T-helper 17 cell (primary cell): Measurements from ENCODE around the gene GPR176. TPM values are rescaled to one million over a fixed set of nuclear protein-coding genes. Genes with fewer than 3 reads are reported as not detected.

Source experiments
- ATAC-seq: fragments of 150-1000 bp; cut with Tn5 transposase; 2 replicates; pipeline ENCODE4 v1.10.0; 2021; ENCODE audit warnings: mild to moderate bottlenecking, moderate library complexity
- DNase-seq, 3 donors: peaks; one replicate each; pipeline versions ENCODE4 v3.0.0 to v3.0.0-alpha.2; 2020 to 2021
- H3K9me3 ChIP-seq: one replicate; pipeline ENCODE4 v1.7.0; 2013; ENCODE audit warnings: low read length, mild to moderate bottlenecking; ENCODE audit not compliant: control insufficient read depth, poor library complexity, severe bottlenecking
- H3K27ac Mint-ChIP-seq: one replicate; pipeline ENCODE4 v1.8.0; 2022; ENCODE audit warnings: mild to moderate bottlenecking, moderate library complexity, mixed read lengths
- H3K27me3 Mint-ChIP-seq: one replicate; pipeline ENCODE4 v1.8.0; 2022; ENCODE audit warnings: mixed read lengths
- H3K36me3 Mint-ChIP-seq: one replicate; pipeline ENCODE4 v1.8.0; 2022; ENCODE audit warnings: low read depth, mixed read lengths
- H3K4me1 Mint-ChIP-seq: one replicate; pipeline ENCODE4 v1.8.0; 2022; ENCODE audit warnings: mild to moderate bottlenecking, mixed read lengths
- H3K4me3 Mint-ChIP-seq: one replicate; pipeline ENCODE4 v1.8.0; 2022; ENCODE audit warnings: mild to moderate bottlenecking, moderate library complexity, mixed read lengths
- total RNA-seq, 4 donors: library from RNA in 2 of 4; stranded (reverse) in 2 of 4; gene quantifications; one replicate each; pipeline ENCODE4 v1.2.3 and lab custom pipeline; 2022 to 2026

Gene GPR176
- total RNA-seq, 2 donors from 2014 or later, result not detected

DNA sequence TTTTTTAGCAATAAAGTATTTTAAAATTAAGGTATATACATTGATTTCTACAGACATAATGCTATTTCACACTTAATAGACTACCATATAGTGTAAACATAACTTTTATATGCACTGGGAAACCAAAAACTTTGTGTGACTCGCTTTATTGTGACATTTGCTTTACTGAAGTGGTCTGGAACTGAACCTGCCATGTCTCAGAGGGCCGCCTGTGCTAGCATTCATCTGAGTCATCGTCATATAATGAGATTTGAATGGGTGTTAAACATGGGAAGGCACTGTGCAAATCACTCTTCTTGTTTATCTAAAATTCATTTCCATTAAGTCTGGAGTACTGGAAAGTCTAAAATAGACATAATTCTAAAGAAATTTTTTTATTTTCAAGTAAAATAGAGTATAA, 26.8 kb upstream of the GPR176 start:
- DNase-seq (no peak), ATAC-seq (no peak)
- Mint-ChIP-seq H3K4me3 (no peak overlapping the region), H3K27me3 (no peaks in the 10 kb centered on the region), H3K4me1 (peaks cover 4% of the 10 kb centered on the region), H3K27ac (no peak overlapping the region), H3K36me3 (peaks cover 15% of the 10 kb centered on the region)
- no peaks in the 10 kb centered on the region for H3K9me3 ChIP-seq

DNA sequence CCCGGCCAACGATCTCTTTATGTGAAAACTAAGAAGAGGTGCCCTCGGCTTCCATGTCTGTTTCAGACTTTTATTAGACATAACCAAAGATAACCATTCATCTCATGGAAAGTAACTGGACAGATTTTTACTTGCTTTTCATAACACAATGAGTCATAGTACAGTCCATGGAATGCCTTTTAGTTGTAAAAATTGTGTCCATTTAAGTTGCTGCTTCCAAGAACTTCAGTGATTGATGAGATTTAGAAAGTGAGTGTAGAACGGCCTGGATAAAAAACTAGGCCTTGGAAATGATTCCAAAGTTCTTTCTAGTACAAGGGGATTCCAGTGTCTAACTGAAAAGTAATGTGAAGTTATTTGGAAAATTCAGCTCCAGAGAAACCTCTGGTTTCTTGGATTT, 24.7 kb upstream of the GPR176 start:
- no peaks in the 10 kb centered on the region for H3K27me3 Mint-ChIP-seq
- H3K4me3 Mint-ChIP-seq, result no peak overlapping the region
- H3K36me3 Mint-ChIP-seq, result peaks cover 12% of the 10 kb centered on the region
- H3K27ac Mint-ChIP-seq, result no peak overlapping the region
- no peak for ATAC-seq
- peaks cover 4% of the 10 kb centered on the region for H3K4me1 Mint-ChIP-seq
- DNase-seq, result no peak
- no peaks in the 10 kb centered on the region for H3K9me3 ChIP-seq

DNA sequence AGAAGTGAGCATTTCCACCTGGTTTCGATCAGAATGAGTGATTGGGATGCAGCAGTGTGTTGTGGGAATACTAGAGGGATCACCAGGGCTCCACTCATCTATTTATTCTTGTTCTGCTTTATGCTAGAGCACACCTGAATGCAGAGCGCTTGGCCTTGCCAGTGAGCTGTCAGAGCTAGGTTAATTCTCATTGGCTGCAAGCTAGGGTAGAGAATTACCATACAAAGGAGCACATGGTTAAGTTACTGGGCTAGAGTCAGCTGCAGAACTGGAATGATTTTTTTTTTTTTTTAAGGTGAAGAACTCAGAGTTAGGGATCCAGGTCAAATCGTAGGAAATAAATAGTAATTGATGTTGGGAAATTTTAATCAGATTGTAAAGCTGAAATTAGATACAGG, 22.7 kb upstream of the GPR176 start:
- H3K9me3 ChIP-seq, result no peaks in the 10 kb centered on the region
- no peaks in the 10 kb centered on the region for H3K27me3 Mint-ChIP-seq
- no peak for ATAC-seq
- H3K4me1 Mint-ChIP-seq, result peaks cover 15% of the 10 kb centered on the region
- no peak overlapping the region for H3K27ac Mint-ChIP-seq
- peaks cover 14% of the 10 kb centered on the region for H3K36me3 Mint-ChIP-seq
- no peak overlapping the region for H3K4me3 Mint-ChIP-seq
- DNase-seq, result no peak

DNA sequence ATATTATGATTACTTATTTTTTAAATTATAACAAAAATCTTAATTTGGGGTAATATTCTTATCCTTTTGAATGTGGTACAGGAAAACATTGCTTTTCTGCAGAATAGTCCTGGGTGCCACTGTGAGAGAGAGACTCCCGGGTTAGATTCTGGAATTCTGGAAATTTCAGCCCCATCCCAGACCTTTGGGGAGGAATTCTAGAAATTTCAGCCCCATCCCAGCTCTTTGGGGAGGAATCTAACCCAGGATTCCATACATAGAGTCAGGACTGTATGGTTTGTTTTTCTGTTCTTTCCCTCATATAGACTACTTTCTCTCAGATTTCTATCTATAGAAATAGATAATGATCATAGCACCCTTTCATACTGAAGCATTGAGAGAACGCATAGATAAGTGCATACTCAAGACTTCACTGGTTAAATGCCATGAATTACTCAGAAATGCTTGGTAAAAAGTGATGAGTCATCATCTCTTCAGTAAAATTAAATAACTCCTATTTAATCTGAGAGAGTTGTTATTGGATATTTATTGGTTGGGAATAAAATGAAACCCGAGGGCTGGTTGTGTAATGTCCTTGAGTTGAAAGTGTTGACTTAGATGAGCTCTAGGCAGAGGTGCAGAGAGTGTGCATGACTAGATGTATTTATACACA, 22.2 kb upstream of the GPR176 start:
- Mint-ChIP-seq H3K36me3 (peaks cover 14% of the 10 kb centered on the region), H3K27ac (no peak overlapping the region), H3K4me3 (no peak overlapping the region), H3K27me3 (no peaks in the 10 kb centered on the region), H3K4me1 (peaks cover 14% of the 10 kb centered on the region)
- ATAC-seq (no peak), DNase-seq (no peak)
- H3K9me3 ChIP-seq, result no peaks in the 10 kb centered on the region

DNA sequence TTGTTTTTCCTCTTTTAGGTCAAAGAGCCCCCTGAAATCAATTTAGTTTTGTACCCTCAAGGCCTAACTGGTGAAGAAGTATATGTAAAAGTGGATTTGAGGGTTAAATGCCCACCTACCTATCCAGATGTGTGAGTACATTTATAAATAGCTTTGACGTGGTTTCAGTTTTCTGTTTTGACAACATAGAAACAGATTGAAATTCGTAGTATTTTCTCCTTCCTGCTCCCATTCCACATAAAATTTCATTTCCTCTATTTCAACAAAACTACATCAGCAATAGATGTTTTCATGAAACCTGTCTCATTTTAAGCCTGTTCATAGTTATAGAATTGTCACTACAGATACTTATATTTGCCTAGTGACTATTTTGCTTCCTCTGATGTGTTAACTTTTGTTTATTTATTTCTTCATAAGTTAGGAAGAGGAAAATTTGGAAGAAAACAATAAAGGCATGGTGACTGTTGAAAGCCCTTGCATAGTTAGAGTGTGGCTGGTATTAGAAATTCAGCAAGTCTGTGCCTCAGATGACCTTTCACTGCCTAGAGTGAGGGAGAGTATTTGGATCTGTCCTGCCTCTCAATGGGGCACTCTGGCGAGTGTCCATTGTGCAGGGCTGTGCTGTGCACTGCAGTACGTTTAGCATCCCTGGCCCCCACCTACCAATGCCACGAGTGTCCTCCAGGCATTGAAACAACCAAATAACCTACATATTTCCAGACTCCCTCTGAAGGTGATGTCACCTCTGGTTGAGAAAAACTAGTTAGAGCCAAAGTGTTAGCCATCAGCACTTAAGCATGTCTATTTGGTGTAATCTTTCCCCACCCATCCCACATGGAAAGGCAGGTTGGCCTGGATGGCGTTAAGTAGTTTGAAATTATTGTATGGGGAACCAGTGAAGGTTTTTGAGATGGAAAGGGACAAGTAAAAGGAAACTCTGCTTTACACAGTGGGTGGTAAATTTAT, 19.7 kb upstream of the GPR176 start:
- Mint-ChIP-seq H3K4me3 (no peak overlapping the region), H3K27me3 (no peaks in the 10 kb centered on the region), H3K27ac (peak overlapping the region; percentile 37), H3K4me1 (peaks cover 22% of the 10 kb centered on the region), H3K36me3 (peaks cover 11% of the 10 kb centered on the region)
- ATAC-seq (no peak), DNase-seq (no peak)
- no peaks in the 10 kb centered on the region for H3K9me3 ChIP-seq

DNA sequence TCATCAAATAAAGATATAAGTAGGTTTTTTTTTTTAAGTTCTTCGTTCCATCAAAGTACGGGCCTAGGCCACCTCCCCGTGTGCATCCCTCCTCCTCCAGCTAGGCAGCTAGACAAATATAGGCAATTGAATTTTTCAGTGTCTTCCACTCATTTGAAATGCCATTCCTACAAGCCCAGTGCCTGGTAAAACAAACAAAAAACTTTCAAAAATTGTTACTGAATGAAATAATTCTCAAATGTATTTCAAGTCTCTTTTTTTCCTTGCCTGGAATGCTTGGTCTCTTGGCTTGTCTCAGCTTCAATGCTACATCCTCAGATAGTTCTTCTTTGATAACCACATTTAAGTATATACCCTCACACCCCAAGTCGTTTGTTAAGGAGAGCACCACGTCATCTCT, 17.6 kb upstream of the GPR176 start:
- Mint-ChIP-seq H3K36me3 (peaks cover 5% of the 10 kb centered on the region), H3K27me3 (no peaks in the 10 kb centered on the region), H3K4me1 (peaks cover 34% of the 10 kb centered on the region), H3K27ac (no peak overlapping the region), H3K4me3 (no peak overlapping the region)
- no peaks in the 10 kb centered on the region for H3K9me3 ChIP-seq
- DNase-seq, result no peak
- ATAC-seq, result no peak

DNA sequence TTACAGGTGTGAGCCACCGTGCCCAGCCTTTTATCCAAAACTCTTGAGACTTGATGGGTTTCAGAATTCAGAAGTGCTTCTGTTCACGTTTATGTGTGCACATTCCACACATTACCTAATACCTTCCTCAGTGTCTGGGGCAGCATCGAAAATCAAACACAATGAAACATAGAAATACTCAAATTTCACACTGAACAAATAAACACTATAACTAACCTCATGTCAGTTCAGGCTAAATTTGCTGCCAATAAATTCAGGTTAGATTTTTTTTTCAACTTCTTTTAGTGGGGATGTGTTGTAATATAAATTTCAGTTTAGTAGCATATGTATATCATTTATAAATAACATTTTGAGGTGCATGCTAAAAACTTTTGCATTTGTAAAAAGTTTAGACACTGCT, 16.6 kb upstream of the GPR176 start:
- H3K9me3 ChIP-seq, result no peaks in the 10 kb centered on the region
- Mint-ChIP-seq H3K36me3 (peaks cover 2% of the 10 kb centered on the region), H3K4me3 (no peak overlapping the region), H3K27ac (no peak overlapping the region), H3K4me1 (peaks cover 36% of the 10 kb centered on the region), H3K27me3 (no peaks in the 10 kb centered on the region)
- DNase-seq (no peak), ATAC-seq (no peak)

DNA sequence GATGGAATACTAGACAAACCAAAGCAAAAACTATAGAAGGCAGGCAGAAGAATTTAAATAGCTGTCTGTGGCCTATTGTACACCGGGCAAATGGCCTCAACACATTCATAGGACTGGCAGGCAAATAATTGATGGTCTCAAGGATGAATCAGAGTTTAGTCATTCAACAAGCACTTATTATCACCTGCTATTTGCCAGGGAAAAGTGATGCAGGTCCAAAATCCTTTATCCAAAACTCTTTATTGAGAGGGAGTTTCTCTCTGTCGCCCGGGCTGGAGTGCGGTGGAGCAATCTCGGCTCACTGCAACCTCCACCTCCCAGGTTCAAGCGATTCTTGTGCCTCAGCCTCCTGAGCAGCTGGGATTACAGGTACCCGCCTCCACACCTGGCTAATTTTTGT, 16.1 kb upstream of the GPR176 start:
- peaks cover 36% of the 10 kb centered on the region for H3K4me1 Mint-ChIP-seq
- H3K36me3 Mint-ChIP-seq, result peaks cover 2% of the 10 kb centered on the region
- no peaks in the 10 kb centered on the region for H3K27me3 Mint-ChIP-seq
- DNase-seq (no peak), ATAC-seq (no peak)
- no peak overlapping the region for H3K27ac Mint-ChIP-seq
- no peak overlapping the region for H3K4me3 Mint-ChIP-seq
- H3K9me3 ChIP-seq, result no peaks in the 10 kb centered on the region

DNA sequence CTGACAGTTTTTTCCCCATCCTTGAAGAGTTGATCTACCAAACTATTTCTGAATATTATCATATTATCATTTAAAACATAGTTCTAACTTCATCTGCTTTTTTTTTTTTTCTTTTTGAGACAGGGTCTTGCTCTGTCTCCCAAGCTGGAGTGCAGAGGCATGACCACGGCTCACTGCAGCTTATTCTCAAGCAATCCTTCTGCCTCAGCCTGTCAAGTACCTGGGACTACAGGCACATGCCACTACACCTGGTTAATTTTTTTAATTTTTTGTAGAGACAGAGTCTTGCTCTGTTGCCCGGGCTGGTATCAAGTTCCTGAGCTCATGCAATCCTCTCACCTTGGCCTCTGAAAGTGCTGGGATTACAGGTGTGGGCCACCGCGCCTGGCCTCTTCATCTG, 15.2 kb upstream of the GPR176 start:
- H3K4me1 Mint-ChIP-seq, result peaks cover 36% of the 10 kb centered on the region
- H3K27me3 Mint-ChIP-seq, result peaks cover 3% of the 10 kb centered on the region
- no peak for ATAC-seq
- peak overlapping the region; percentile 99 for H3K4me3 Mint-ChIP-seq
- peak overlapping the region; percentile 87 for H3K27ac Mint-ChIP-seq
- H3K36me3 Mint-ChIP-seq, result peaks cover 2% of the 10 kb centered on the region
- H3K9me3 ChIP-seq, result no peaks in the 10 kb centered on the region
- no peak for DNase-seq

DNA sequence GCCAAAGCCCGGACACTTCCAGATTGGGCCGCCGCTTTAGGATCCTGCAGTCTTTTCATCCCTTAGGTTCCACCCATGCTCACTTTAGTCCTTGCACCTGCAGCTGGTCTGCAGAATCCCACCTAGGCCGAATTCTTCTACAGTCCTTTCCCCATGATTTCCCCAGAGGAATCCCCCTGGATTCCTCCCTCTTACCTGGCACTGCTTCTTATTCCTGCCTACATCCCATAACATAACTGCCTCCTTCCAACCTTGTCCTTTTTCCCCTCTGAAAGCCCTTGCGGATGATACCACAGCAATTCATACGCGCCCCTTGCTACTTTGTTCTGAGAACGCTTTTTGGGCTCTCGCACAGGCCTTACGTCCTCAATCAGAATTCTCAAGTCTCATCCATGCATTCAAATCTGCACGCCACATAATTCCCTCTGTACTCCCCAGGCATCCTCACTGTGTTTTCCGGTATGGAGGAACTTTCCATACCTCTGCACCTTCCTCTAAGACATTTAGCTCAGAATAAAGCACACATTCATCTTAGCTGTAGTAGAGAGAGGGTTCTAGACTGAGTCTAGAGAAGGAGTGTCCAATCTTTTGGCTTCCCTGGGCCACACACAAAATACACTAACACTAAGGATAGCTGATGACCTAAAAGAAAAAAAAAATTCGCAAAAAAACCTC, 14.5 kb upstream of the GPR176 start:
- DNase-seq, result no peak
- Mint-ChIP-seq H3K27me3 (peaks cover 5% of the 10 kb centered on the region), H3K27ac (peak overlapping the region; percentile 87), H3K4me1 (peaks cover 34% of the 10 kb centered on the region), H3K36me3 (peaks cover 2% of the 10 kb centered on the region), H3K4me3 (peak overlapping the region; percentile 99)
- no peaks in the 10 kb centered on the region for H3K9me3 ChIP-seq
- ATAC-seq, result no peak

DNA sequence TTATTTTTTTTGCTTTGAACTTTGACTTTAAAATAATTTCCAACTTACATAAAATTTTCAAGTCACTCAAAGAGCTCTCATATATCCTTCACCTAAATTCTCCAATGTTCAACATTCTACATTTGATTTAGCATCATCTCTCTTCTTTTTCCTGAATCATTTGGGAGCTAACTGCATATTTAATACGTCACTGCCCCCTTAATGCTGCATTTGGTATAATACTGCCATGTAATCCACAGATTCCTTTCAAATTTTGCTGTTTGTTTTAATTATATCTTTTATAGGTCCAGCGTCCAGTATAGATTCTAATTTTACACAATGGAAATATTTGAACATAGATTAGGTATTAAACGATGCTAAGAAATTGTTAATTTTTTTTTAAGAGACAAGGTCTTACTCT, 11.5 kb upstream of the GPR176 start:
- ATAC-seq (no peak), DNase-seq (no peak)
- Mint-ChIP-seq H3K27me3 (peaks cover 5% of the 10 kb centered on the region), H3K4me3 (no peak overlapping the region), H3K36me3 (no peaks in the 10 kb centered on the region), H3K4me1 (peaks cover 22% of the 10 kb centered on the region), H3K27ac (no peak overlapping the region)
- no peaks in the 10 kb centered on the region for H3K9me3 ChIP-seq

DNA sequence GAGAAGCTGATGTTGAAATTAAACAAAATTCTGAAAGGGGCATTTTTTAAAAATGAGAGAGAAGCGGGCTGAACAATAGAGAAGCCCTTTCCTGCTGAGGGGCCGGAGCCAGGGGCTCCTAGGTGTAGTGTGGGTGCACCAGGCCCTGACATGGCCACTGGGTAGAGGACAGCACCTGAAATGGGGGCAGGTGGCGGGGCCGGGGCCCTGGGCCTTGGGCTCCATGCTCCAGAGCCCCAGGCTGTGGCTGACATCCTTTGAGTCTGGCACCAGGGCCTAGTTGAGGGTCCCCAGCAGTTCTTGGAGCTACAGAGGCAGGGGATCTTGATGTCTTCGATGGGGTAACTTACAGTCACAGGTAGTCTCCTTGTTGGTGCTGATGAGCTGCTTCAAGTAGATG, 6.5 kb upstream of the GPR176 start:
- Mint-ChIP-seq H3K4me1 (no peaks in the 10 kb centered on the region), H3K4me3 (no peak overlapping the region), H3K27me3 (peaks cover 5% of the 10 kb centered on the region), H3K27ac (no peak overlapping the region), H3K36me3 (peaks cover 2% of the 10 kb centered on the region)
- no peak for ATAC-seq
- H3K9me3 ChIP-seq, result no peaks in the 10 kb centered on the region
- no peak for DNase-seq

DNA sequence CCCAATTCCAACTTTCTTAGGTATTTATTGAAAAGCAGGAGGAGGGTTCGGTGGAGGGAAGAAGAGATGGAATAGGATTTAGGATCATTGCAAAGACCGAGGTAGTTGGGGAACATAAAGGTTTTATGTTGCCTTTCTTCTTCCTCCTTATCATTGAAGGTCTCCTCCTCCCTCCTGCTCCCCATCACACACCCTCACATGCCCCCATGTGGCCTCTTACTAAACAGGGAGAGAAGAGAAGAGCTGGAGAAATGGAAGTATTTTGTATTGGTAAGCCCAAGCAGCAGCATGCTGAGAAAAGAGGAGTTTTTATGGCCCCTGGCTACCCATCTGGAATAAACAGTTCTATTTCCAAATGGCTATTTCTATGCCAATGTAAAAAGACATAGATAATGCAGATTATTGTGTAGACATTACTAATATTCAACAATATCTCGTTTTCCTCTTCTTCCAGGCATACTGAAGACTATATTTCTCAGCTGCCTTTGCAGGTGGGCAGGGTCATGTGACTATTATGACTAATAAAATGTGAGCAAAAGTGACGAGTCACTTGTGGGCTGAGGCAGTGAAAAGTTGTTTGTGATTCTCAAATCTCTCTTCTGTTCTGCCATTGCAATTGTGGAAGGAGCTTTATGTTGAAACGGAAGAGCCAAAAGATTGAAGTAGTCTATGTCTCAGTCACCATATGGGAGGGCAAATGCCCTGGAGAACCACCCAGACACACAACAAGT, 5.2 kb upstream of the GPR176 start:
- Mint-ChIP-seq H3K27ac (no peak overlapping the region), H3K4me1 (peaks cover 2% of the 10 kb centered on the region), H3K27me3 (peaks cover 2% of the 10 kb centered on the region), H3K36me3 (peaks cover 2% of the 10 kb centered on the region), H3K4me3 (no peak overlapping the region)
- H3K9me3 ChIP-seq, result no peaks in the 10 kb centered on the region
- DNase-seq (no peak), ATAC-seq (no peak)
